HEK293 (cell line): ENCODE results near the gene MVP.
"Not testable (repeated sequence)": the region's sequence is repeated elsewhere in the genome, so short reads cannot be mapped to it uniquely, and the experiment has no call there.

Experiments
- CTCF ChIA-PET: fragments of 350-600 bp; formaldehyde crosslinking; extraction: SDS; loops from one replicate; lab custom pipeline; 2021; ENCODE audit warnings: antibody characterized with exemption; lab: Yijun Ruan, JAX
- POLR2A ChIA-PET: fragments of 300-600 bp; formaldehyde crosslinking; extraction: SDS; loops from one replicate; lab custom pipeline; 2020; ENCODE audit warnings: antibody characterized with exemption, inconsistent platforms; lab: Yijun Ruan, JAX
- H3K27ac ChIP-seq: fragments of 200-500 bp; sonication (Bioruptor generic); 2 replicates; pipeline ENCODE4 v1.5.1; 2014; ENCODE audit warnings: low read depth, low read length, control low read depth, inconsistent platforms; ENCODE audit errors: extremely low read depth
- H3K36me3 ChIP-seq, 2 experiments: fragments of 200-500 bp in 1 of 2; sonication (Bioruptor generic) in 1 of 2; 1 replicate in 1 of 2; 2 replicates in 1 of 2; pipeline ENCODE4 v1.5.1; 2014 to 2017; ENCODE audit warnings: inconsistent platforms in 2 of 2, low read length in 2 of 2; ENCODE audit not compliant: control insufficient read depth in 2 of 2, insufficient read depth in 1 of 2
- H3K4me1 ChIP-seq: fragments of 200-500 bp; sonication (Bioruptor generic); 2 replicates; pipeline ENCODE4 v1.5.1; 2014; ENCODE audit warnings: mild to moderate bottlenecking, low read length, inconsistent platforms; ENCODE audit not compliant: control insufficient read depth, insufficient read depth
- H3K4me3 ChIP-seq: 2 replicates; pipeline ENCODE4 v1.5.1; 2011; ENCODE audit warnings: low read depth, mild to moderate bottlenecking, control low read depth, low read length, moderate library complexity
- H3K9me3 ChIP-seq: fragments of 200-500 bp; sonication (Bioruptor generic); 2 replicates; pipeline ENCODE4 v1.5.1; 2014; ENCODE audit warnings: low read depth, low read length, inconsistent platforms; ENCODE audit not compliant: control insufficient read depth, insufficient read depth
- FEZF1 ChIP-seq: fragments of 450-650 bp; formaldehyde crosslinking; IDR thresholded peaks from 2 replicates; pipeline ENCODE4 v1.5.1; 2016; ENCODE audit warnings: missing biosample characterization, missing genetic modification characterization
- IKZF3 ChIP-seq: fragments of 450-650 bp; IDR thresholded peaks from 2 replicates; pipeline ENCODE4 v1.5.0; 2018; ENCODE audit warnings: missing biosample characterization, mild to moderate bottlenecking, missing genetic modification characterization, moderate library complexity
- PRDM1 ChIP-seq: fragments of 450-650 bp; formaldehyde crosslinking; IDR thresholded peaks from 2 replicates; pipeline ENCODE4; 2016; ENCODE audit warnings: missing biosample characterization, missing genetic modification characterization
- SP3 ChIP-seq: fragments of 450-650 bp; formaldehyde crosslinking; IDR thresholded peaks from 2 replicates; pipeline ENCODE4 v1.5.1; 2016; ENCODE audit warnings: missing biosample characterization, missing genetic modification characterization
- SP7 ChIP-seq: fragments of 450-650 bp; formaldehyde crosslinking; IDR thresholded peaks from 2 replicates; pipeline ENCODE4 v1.5.1; 2016; ENCODE audit warnings: missing biosample characterization, missing genetic modification characterization
- YY1 ChIP-seq: fragments of 450-650 bp; formaldehyde crosslinking; IDR thresholded peaks from 2 replicates; pipeline ENCODE4 v1.5.1; 2018; ENCODE audit warnings: missing biosample characterization, missing genetic modification characterization
- ZNF114 ChIP-seq: fragments of 450-650 bp; formaldehyde crosslinking; IDR thresholded peaks from 2 replicates; pipeline ENCODE4 v1.5.0; 2017; ENCODE audit warnings: missing biosample characterization, missing genetic modification characterization
- ZNF148 ChIP-seq: fragments of 450-650 bp; formaldehyde crosslinking; IDR thresholded peaks from 2 replicates; pipeline ENCODE4 v1.5.0; 2017; ENCODE audit warnings: missing biosample characterization, missing genetic modification characterization, borderline replicate concordance
- ZNF16 ChIP-seq: fragments of 450-650 bp; formaldehyde crosslinking; IDR thresholded peaks from 2 replicates; pipeline ENCODE4 v1.5.1; 2016; ENCODE audit warnings: low read depth, missing biosample characterization, missing genetic modification characterization
- ZNF202 ChIP-seq: fragments of 450-650 bp; formaldehyde crosslinking; IDR thresholded peaks from 2 replicates; pipeline ENCODE4 v1.5.1; 2016; ENCODE audit warnings: missing biosample characterization, missing genetic modification characterization, borderline replicate concordance
- ZNF473 ChIP-seq: fragments of 450-650 bp; formaldehyde crosslinking; IDR thresholded peaks from 2 replicates; pipeline ENCODE4 v1.5.1; 2017; ENCODE audit warnings: missing biosample characterization, missing genetic modification characterization
- ZNF48 ChIP-seq: fragments of 450-650 bp; formaldehyde crosslinking; IDR thresholded peaks from 2 replicates; pipeline ENCODE4 v1.5.1; 2016; ENCODE audit warnings: missing biosample characterization, missing genetic modification characterization
- ZNF558 ChIP-seq: fragments of 450-650 bp; formaldehyde crosslinking; IDR thresholded peaks from 2 replicates; pipeline ENCODE4 v1.5.1; 2016; ENCODE audit warnings: missing biosample characterization, missing genetic modification characterization
- ZNF600 ChIP-seq: fragments of 450-650 bp; formaldehyde crosslinking; IDR thresholded peaks from 2 replicates; pipeline ENCODE4 v1.5.1; 2016; ENCODE audit warnings: missing biosample characterization, missing genetic modification characterization
- ZNF701 ChIP-seq: fragments of 450-650 bp; formaldehyde crosslinking; IDR thresholded peaks from 2 replicates; pipeline ENCODE4 v1.5.1; 2016; ENCODE audit warnings: missing biosample characterization, missing genetic modification characterization

The MVP gene

GRCh38 chr16:29783094-29783953 lies 36.9 kb upstream of the MVP start:
- POLR2A ChIA-PET, H3K4me3 ChIP-seq, H3K36me3 ChIP-seq, CTCF ChIA-PET, H3K4me1 ChIP-seq, H3K9me3 ChIP-seq, H3K27ac ChIP-seq: not testable (repeated sequence)
- TF ChIP-seq IKZF3 (0 out of 2 replicates have a peak, but pooled peaks have one; percentile 24), YY1 (tag by site-specific recombination) (peak; percentile 32; the same call in 1 of the 2 replicates)

GRCh38 chr16:29784157-29784556 lies 36.1 kb upstream of the MVP start:
- Histone ChIP-seq H3K9me3 (no peaks in the 10 kb centered on the region), H3K4me1 (peaks cover 4% of the 10 kb centered on the region; the same call in 1 of the 2 replicates)
- ChIA-PET CTCF (no interaction called here), POLR2A (no interaction called here)
- TF ChIP-seq ZNF558 (no peak), PRDM1 (0 out of 2 replicates have a peak, but pooled peaks have one; percentile 14), ZNF48 (tag by site-specific recombination) (no peak), SP7 (tag by site-specific recombination) (no peak), ZNF16 (tag by site-specific recombination) (no peak), FEZF1 (tag by site-specific recombination) (no peak), ZNF600 (tag by site-specific recombination) (peak; percentile 47; the same call in 1 of the 2 replicates), ZNF114 (tag by site-specific recombination) (no peak)
- TF ChIP-seq, all 188 proteins: peak for 2
- Histone ChIP-seq H3K27ac (no peak overlapping the region), H3K4me3 (no peak overlapping the region), H3K36me3 (no peaks in the 10 kb centered on the region)

- POLR2A ChIA-PET, result no interaction called here
- Histone ChIP-seq H3K4me3 (no peak overlapping the region), H3K4me1 (peaks cover 5% of the 10 kb centered on the region; the same call in 1 of the 2 replicates), H3K27ac (no peak overlapping the region), H3K36me3 (no peaks in the 10 kb centered on the region), H3K9me3 (no peaks in the 10 kb centered on the region)
- TF ChIP-seq ZNF202 (tag by site-specific recombination) (no peak), ZNF701 (tag by site-specific recombination) (no peak), SP3 (tag by site-specific recombination) (no peak), ZNF148 (tag by site-specific recombination) (no peak), ZNF473 (no peak)
- CTCF ChIA-PET, result interaction anchor here (0.6 to 0.8 kb wide), 2 partner anchors 75 to 256 kb away, joined by 3 to 6 read pairs; no protein-coding TSS in a partner anchor
These were observed 35.3 kb upstream of the MVP start for GRCh38 chr16:29784901-29785500.

- CTCF ChIA-PET, POLR2A ChIA-PET, H3K4me1 ChIP-seq: not testable (repeated sequence)
These were observed 33.1 kb upstream of the MVP start for GRCh38 chr16:29787155-29787554.

More at GRCh38 chr16:29787155-29787554, 33.1 kb upstream of the MVP start:
- H3K36me3 ChIP-seq, H3K9me3 ChIP-seq, H3K27ac ChIP-seq, H3K4me3 ChIP-seq: not testable (repeated sequence)
